Keratinocyte (primary cell): ENCODE data around the gene TEAD4. TPM values are rescaled to one million over a fixed set of nuclear protein-coding genes. Genes with fewer than 3 reads are reported as not detected.

Experiments
- DNase-seq: peaks from one replicate; pipeline ENCODE4 v3.0.0-alpha.2; 2011; ENCODE audit warnings: low read depth, missing footprints, low spot score
- FAIRE-seq: peaks from 2 replicates; lab custom pipeline; 2011; peaks lifted over from hg19 to GRCh38; lab: Jason Lieb, UNC
- H2AFZ ChIP-seq: 2 replicates; pipeline ENCODE4 v1.6.0; 2012; ENCODE audit warnings: low read length, control low read depth, inconsistent platforms; ENCODE audit not compliant: control insufficient read depth
- H3K27ac ChIP-seq: 2 replicates; pipeline ENCODE4 v1.5.1; 2011; ENCODE audit warnings: low read length; ENCODE audit not compliant: control insufficient read depth, insufficient read depth
- H3K27me3 ChIP-seq: 3 replicates; pipeline ENCODE4 v1.6.0; 2011; ENCODE audit warnings: low read length; ENCODE audit not compliant: control insufficient read depth, insufficient read depth; ENCODE audit errors: extremely low read depth
- H3K36me3 ChIP-seq, 2 experiments: 2 replicates in 1 of 2; 3 replicates in 1 of 2; pipeline ENCODE4 v1.5.1; 2011; ENCODE audit warnings: low read length in 2 of 2, mild to moderate bottlenecking in 1 of 2; ENCODE audit not compliant: control insufficient read depth in 2 of 2, insufficient read depth in 2 of 2; ENCODE audit errors: extremely low read depth in 1 of 2
- H3K4me1 ChIP-seq: 3 replicates; pipeline ENCODE4 v1.5.1; 2011; ENCODE audit warnings: low read length; ENCODE audit not compliant: control insufficient read depth, insufficient read depth; ENCODE audit errors: extremely low read depth
- H3K4me2 ChIP-seq: 3 replicates; pipeline ENCODE4 v1.6.0; 2011; ENCODE audit warnings: low read depth, low read length; ENCODE audit not compliant: control insufficient read depth, insufficient read depth; ENCODE audit errors: extremely low read depth
- H3K4me3 ChIP-seq, 3 experiments: fragments of 200-600 bp in 1 of 3; sonication (generic) in 1 of 3; 2 replicates in 2 of 3; 3 replicates in 1 of 3; pipeline ENCODE4 v1.5.1; 2011 to 2016; ENCODE audit warnings: low read length in 3 of 3, mild to moderate bottlenecking in 3 of 3, control low read depth in 2 of 3, inconsistent platforms in 1 of 3, low read depth in 1 of 3, mixed read lengths in 1 of 3, mixed run types in 1 of 3, moderate library complexity in 1 of 3; ENCODE audit not compliant: control insufficient read depth in 2 of 3, insufficient read depth in 2 of 3; ENCODE audit errors: extremely low read depth in 1 of 3
- H3K79me2 ChIP-seq: 2 replicates; pipeline ENCODE4 v1.6.0; 2012; ENCODE audit warnings: low read length; ENCODE audit not compliant: control insufficient read depth, insufficient read depth
- H3K9ac ChIP-seq: 3 replicates; pipeline ENCODE4 v1.6.0; 2011; ENCODE audit warnings: low read length; ENCODE audit not compliant: control insufficient read depth, insufficient read depth; ENCODE audit errors: extremely low read depth
- H3K9me1 ChIP-seq: 3 replicates; pipeline ENCODE4 v1.6.0; 2011; ENCODE audit warnings: low read length; ENCODE audit not compliant: control insufficient read depth, insufficient read depth; ENCODE audit errors: extremely low read depth
- H3K9me3 ChIP-seq: 2 replicates; pipeline ENCODE4 v1.5.1; 2012; ENCODE audit warnings: low read depth, low read length; ENCODE audit not compliant: control insufficient read depth
- H4K20me1 ChIP-seq: 3 replicates; pipeline ENCODE4 v1.6.0; 2011; ENCODE audit warnings: low read length; ENCODE audit not compliant: control insufficient read depth, insufficient read depth; ENCODE audit errors: extremely low read depth
- CTCF ChIP-seq, 3 experiments: IDR thresholded peaks in 1 of 3; conservative IDR thresholded peaks in 1 of 3; optimal IDR thresholded peaks in 1 of 3; 2 replicates in 2 of 3; 3 replicates in 1 of 3; pipeline versions ENCODE3 to v1.5.1; 2011; ENCODE audit warnings: low read length in 3 of 3, mild to moderate bottlenecking in 3 of 3, moderate library complexity in 2 of 3, control low read depth in 1 of 3, inconsistent platforms in 1 of 3; ENCODE audit not compliant: insufficient read depth in 2 of 3; ENCODE audit errors: extremely low read depth in 1 of 3
- EZH2 ChIP-seq: IDR thresholded peaks from one replicate; pipeline ENCODE4 v1.6.1; 2012; ENCODE audit warnings: inconsistent platforms, mild to moderate bottlenecking, low read length, moderate library complexity
- dilution Hi-C: fragments of 300-500 bp; cut with MboI; formaldehyde crosslinking; loops from one replicate; pipeline ENCODE4 v1.7.0; 2020; ENCODE audit warnings: low sequenced_read_pairs; ENCODE audit not compliant: extremely low pct_ligation_motif_present
- polyA plus RNA-seq, 5 experiments: library from polyadenylated mRNA; depleted of rRNA in 3 of 5; stranded (reverse) in 3 of 5; stranded (forward) in 1 of 5; unstranded in 1 of 5; fragments of >200 nt; gene quantifications; 1 replicate in 1 of 5; 2 replicates in 3 of 5; 3 replicates in 1 of 5; pipeline versions ENCODE4 v1.2.1 to v1.2.3, GENCODE V29; 2011 to 2012; ENCODE audit warnings: missing spikeins in 2 of 5, low read depth in 1 of 5, low replicate concordance in 1 of 5

Gene TEAD4
- polyA plus RNA-seq, 1 donor (not counting 4 experiments of a cell fraction or from before 2014, with no cell fraction given) = 8.1 TPM

- H2AFZ ChIP-seq = no peak overlapping the region
- H4K20me1 ChIP-seq = no peaks in the 10 kb centered on the region
- H3K4me1 ChIP-seq = peaks cover 15% of the 10 kb centered on the region
- peak; percentile 45 for DNase-seq
- peaks cover 4% of the 10 kb centered on the region for H3K27me3 ChIP-seq
- peaks cover 9% of the 10 kb centered on the region for H3K79me2 ChIP-seq
- TF ChIP-seq CTCF (optimal IDR thresholded peaks at IDR 0.05 in 1 of 3, IDR thresholded peaks at IDR 0.05 in 1 of 3, conservative IDR thresholded peaks at IDR 0.05 in 1 of 3; ENCODE audit: extremely low read depth in 1 of 3, insufficient read depth in 2 of 3, low read length in 3 of 3) = peak; percentile 93 to 99 (median 99)
- TF ChIP-seq EZH2 = no peak
- no peak overlapping the region for H3K4me2 ChIP-seq
- no peaks in the 10 kb centered on the region for H3K9me3 ChIP-seq
- H3K36me3 ChIP-seq = no peaks in the 10 kb centered on the region
- no peaks in the 10 kb centered on the region for H3K9me1 ChIP-seq
- H3K27ac ChIP-seq = no peak overlapping the region
- H3K4me3 ChIP-seq = no peak overlapping the region
- dilution Hi-C loops = no loop called here
- H3K9ac ChIP-seq = no peak overlapping the region
- FAIRE-seq = peak; percentile 86
These were observed 114.4 kb downstream of the TEAD4 start for GRCh38 chr12:3073438-3074250.

GRCh38 chr12:3075315-3075714 lies 116.1 kb downstream of the TEAD4 start:
- H4K20me1 ChIP-seq = no peaks in the 10 kb centered on the region
- H3K4me3 ChIP-seq = no peak overlapping the region
- no peak overlapping the region for H3K4me2 ChIP-seq
- H3K9ac ChIP-seq = no peak overlapping the region
- H2AFZ ChIP-seq = no peak overlapping the region
- no peak overlapping the region for H3K27ac ChIP-seq
- H3K9me1 ChIP-seq = no peaks in the 10 kb centered on the region
- H3K79me2 ChIP-seq = peaks cover 14% of the 10 kb centered on the region
- TF ChIP-seq CTCF (optimal IDR thresholded peaks at IDR 0.05 in 1 of 3, IDR thresholded peaks at IDR 0.05 in 1 of 3, conservative IDR thresholded peaks at IDR 0.05 in 1 of 3; ENCODE audit: extremely low read depth in 1 of 3, insufficient read depth in 2 of 3, low read length in 3 of 3) = no peak
- no peak for TF ChIP-seq EZH2
- peaks cover 2% of the 10 kb centered on the region for H3K27me3 ChIP-seq
- DNase-seq (no peak), FAIRE-seq (no peak)
- H3K9me3 ChIP-seq = no peaks in the 10 kb centered on the region
- peaks cover 15% of the 10 kb centered on the region for H3K4me1 ChIP-seq
- no peaks in the 10 kb centered on the region for H3K36me3 ChIP-seq
- dilution Hi-C loops = no loop called here
